Activated naive CD4-positive, alpha-beta T cell treated with anti-CD3 and anti-CD28 coated beads, Interleukin-2, amount 10 ng/mL, durations not matched to agents 7 days and 5 days (primary cell): ENCODE measurements around the gene VWA5B1.

Experiments
- CTCF ChIA-PET: fragments of 350-600 bp; sonication (Branson Sonifier 250); formaldehyde crosslinking; loops from one replicate; lab custom pipeline; 2021; ENCODE audit warnings: antibody characterized with exemption; lab: Charles Lee
- DNase-seq: peaks from one replicate; pipeline ENCODE4 v3.0.0-alpha.2; 2020
- H3K27ac Mint-ChIP-seq: one replicate; pipeline ENCODE4 v1.8.0; 2021; ENCODE audit warnings: mild to moderate bottlenecking, moderate library complexity, mixed read lengths
- H3K27me3 Mint-ChIP-seq: one replicate; pipeline ENCODE4 v1.8.0; 2021; ENCODE audit warnings: mild to moderate bottlenecking, mixed read lengths
- H3K36me3 Mint-ChIP-seq: one replicate; pipeline ENCODE4 v1.8.0; 2021; ENCODE audit warnings: mixed read lengths
- H3K4me1 Mint-ChIP-seq: one replicate; pipeline ENCODE4 v1.8.0; 2021; ENCODE audit warnings: mixed read lengths
- H3K4me3 Mint-ChIP-seq: one replicate; pipeline ENCODE4 v1.8.0; 2021; ENCODE audit warnings: mild to moderate bottlenecking, moderate library complexity, mixed read lengths
- H3K9me3 Mint-ChIP-seq: one replicate; pipeline ENCODE4 v1.8.0; 2021; ENCODE audit warnings: mixed read lengths

VWA5B1 gene

DNA sequence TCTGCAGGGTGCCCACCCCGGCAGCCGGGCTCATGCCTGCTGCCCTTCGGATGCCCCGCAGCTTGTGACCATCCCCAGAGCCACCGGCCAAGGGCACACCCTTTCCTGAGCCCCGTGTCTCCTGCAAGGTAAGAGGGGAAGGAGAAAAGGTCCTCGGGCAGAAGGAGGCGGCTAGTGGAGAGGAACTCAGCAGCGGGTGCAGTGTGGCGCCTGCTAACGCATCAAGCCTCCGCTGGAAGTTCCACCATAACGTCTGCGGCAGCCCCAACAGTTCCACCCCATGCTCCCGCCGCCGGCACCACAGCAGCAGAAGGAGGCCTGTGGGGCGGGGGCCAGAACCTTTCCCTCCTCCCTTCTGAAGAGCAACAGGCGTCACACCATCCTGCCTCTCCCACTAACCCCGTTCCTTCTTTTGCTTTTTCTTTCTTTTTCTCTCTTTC lies 990 bp downstream of the VWA5B1 start:
- Mint-ChIP-seq H3K27ac (no peak overlapping the region), H3K27me3 (peaks cover 73% of the 10 kb centered on the region)

GRCh38 chr1:20298626-20299025 lies 8.0 kb downstream of the VWA5B1 start:
- H3K27me3 Mint-ChIP-seq = peaks cover 41% of the 10 kb centered on the region

More for the DNA sequence above, 990 bp downstream of the VWA5B1 start:
- peak; percentile 27 for DNase-seq
- CTCF ChIA-PET = no interaction called here
- H3K36me3 Mint-ChIP-seq = no peaks in the 10 kb centered on the region
- no peaks in the 10 kb centered on the region for H3K9me3 Mint-ChIP-seq
- peak overlapping the region; percentile 26 for H3K4me3 Mint-ChIP-seq
- H3K4me1 Mint-ChIP-seq = peaks cover 12% of the 10 kb centered on the region

DNA sequence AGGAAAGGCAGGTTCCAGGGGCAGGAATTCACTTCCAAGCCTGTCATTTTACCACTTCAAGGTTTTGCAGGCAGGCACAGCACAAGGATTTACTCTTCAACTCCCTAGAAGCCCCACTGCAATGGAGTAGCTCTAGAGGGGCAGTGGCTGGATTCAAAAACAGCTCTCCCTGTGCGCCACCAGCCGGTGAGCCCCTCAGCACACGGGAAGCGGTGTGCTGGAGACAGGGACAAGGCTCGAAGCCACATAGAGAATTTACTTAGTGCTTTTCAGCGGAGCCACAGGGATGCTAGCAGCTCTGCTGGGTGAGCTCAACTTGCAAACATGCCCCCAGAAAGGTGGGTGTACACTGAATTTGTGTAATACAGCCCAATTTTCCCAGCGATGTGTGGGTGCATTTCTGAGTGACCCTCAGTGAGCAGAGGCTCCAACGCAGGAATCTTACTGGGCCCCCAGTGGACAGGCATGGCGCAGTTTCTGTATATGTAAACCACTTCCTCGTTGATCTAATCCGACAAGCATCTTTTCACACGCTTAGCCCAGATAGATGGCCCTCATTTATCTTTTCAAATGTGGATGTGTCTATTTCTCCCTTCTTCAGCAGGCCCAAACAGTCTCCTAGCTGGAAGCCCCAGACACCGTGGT lies 10.9 kb downstream of the VWA5B1 start:
- Mint-ChIP-seq H3K36me3 (no peaks in the 10 kb centered on the region), H3K4me1 (no peaks in the 10 kb centered on the region), H3K27me3 (peaks cover 31% of the 10 kb centered on the region), H3K9me3 (no peaks in the 10 kb centered on the region), H3K27ac (no peak overlapping the region), H3K4me3 (no peak overlapping the region)
- CTCF ChIA-PET = no interaction called here
- DNase-seq = no peak

More at GRCh38 chr1:20298626-20299025, 8.0 kb downstream of the VWA5B1 start:
- Mint-ChIP-seq H3K9me3 (no peaks in the 10 kb centered on the region), H3K4me3 (no peak overlapping the region), H3K4me1 (no peaks in the 10 kb centered on the region), H3K27ac (no peak overlapping the region), H3K36me3 (no peaks in the 10 kb centered on the region)
- no peak for DNase-seq
- CTCF ChIA-PET = no interaction called here

DNA sequence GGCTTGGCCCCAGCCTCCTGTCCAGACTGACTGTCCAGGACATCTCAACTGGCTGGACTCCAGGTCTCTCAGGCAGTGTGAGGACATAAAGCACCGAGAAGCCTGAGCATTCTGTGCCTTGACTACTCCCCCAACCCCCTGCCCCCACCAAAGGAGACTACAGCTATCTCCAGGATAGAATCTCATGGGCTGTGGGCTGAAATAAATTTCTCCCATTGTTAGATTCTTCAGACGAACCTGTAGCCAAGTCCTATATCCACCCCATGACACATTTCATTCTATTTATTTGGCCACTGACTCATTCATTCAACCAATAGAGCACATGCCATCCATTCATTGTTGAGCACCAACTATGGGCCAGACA lies 11.4 kb downstream of the VWA5B1 start:
- CTCF ChIA-PET = no interaction called here
- peaks cover 31% of the 10 kb centered on the region for H3K27me3 Mint-ChIP-seq
- H3K27ac Mint-ChIP-seq = no peak overlapping the region

GRCh38 chr1:20307026-20307425 lies 16.4 kb downstream of the VWA5B1 start:
- CTCF ChIA-PET = no interaction called here
- Mint-ChIP-seq H3K27me3 (peaks cover 6% of the 10 kb centered on the region), H3K27ac (no peak overlapping the region), H3K36me3 (no peaks in the 10 kb centered on the region), H3K4me3 (no peak overlapping the region), H3K9me3 (no peaks in the 10 kb centered on the region), H3K4me1 (no peaks in the 10 kb centered on the region)
- no peak for DNase-seq

More for the DNA sequence above, 11.4 kb downstream of the VWA5B1 start:
- H3K36me3 Mint-ChIP-seq = no peaks in the 10 kb centered on the region
- H3K4me3 Mint-ChIP-seq = no peak overlapping the region
- no peak for DNase-seq
- H3K9me3 Mint-ChIP-seq = no peaks in the 10 kb centered on the region
- H3K4me1 Mint-ChIP-seq = no peaks in the 10 kb centered on the region

DNA sequence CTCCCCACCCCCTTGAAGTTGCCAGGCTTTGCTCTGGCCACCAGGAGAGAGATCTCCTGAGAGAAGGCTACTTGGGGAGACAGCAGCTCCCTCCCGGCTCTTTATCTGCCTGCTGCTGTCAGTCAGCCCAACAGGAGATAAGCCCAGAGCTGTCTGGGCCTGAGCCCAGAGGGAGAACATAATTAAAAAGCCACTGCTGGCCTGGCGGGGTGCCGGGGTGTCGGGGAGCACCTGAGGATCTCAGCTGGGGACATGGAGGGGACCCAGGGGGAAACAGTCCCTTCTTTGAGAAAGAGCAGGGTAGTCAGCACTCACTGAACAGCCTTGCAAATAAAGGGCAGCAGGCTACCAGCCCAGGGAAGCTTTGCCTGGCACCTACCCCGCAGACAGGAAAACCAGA lies 17.9 kb downstream of the VWA5B1 start:
- no peak for DNase-seq
- Mint-ChIP-seq H3K4me3 (no peak overlapping the region), H3K27ac (no peak overlapping the region), H3K36me3 (no peaks in the 10 kb centered on the region), H3K27me3 (peaks cover 6% of the 10 kb centered on the region), H3K4me1 (no peaks in the 10 kb centered on the region), H3K9me3 (no peaks in the 10 kb centered on the region)
- CTCF ChIA-PET = no interaction called here

GRCh38 chr1:20311289-20311688 lies 20.6 kb downstream of the VWA5B1 start:
- H3K36me3 Mint-ChIP-seq = no peaks in the 10 kb centered on the region
- no peaks in the 10 kb centered on the region for H3K9me3 Mint-ChIP-seq
- no peak overlapping the region for H3K4me3 Mint-ChIP-seq
- H3K27me3 Mint-ChIP-seq = peaks cover 13% of the 10 kb centered on the region
- no peak overlapping the region for H3K27ac Mint-ChIP-seq
- H3K4me1 Mint-ChIP-seq = no peaks in the 10 kb centered on the region
- CTCF ChIA-PET = no interaction called here
- DNase-seq = no peak

DNA sequence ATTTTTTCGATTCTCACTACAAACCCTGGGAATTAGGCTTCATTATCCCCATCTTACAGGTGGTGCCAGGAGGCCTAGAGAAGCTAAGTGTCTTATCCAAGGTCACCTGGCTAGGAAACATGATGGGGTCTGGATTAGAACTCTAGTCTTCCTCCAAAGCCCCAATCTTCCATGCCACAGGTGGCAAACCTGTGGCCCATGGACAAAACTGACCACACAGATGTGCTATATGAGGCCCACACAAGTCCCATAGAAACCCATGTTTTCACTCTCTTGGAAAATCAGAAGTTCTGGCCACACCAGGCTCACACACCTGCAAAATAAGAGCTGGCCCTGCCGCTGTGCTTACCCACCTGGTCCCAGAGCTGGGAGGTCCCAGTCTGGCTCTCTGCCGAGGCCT lies 21.6 kb downstream of the VWA5B1 start:
- no peaks in the 10 kb centered on the region for H3K9me3 Mint-ChIP-seq
- H3K27me3 Mint-ChIP-seq = peaks cover 13% of the 10 kb centered on the region
- no peaks in the 10 kb centered on the region for H3K36me3 Mint-ChIP-seq
- no peak overlapping the region for H3K4me3 Mint-ChIP-seq
- no peaks in the 10 kb centered on the region for H3K4me1 Mint-ChIP-seq
- no peak for DNase-seq
- CTCF ChIA-PET = interaction anchor here (0.7 kb wide), 1 partner anchor 50 kb away, joined by 3 read pairs; no protein-coding TSS in a partner anchor
- no peak overlapping the region for H3K27ac Mint-ChIP-seq

- Mint-ChIP-seq H3K27ac (no peak overlapping the region), H3K36me3 (no peaks in the 10 kb centered on the region), H3K9me3 (no peaks in the 10 kb centered on the region), H3K27me3 (peaks cover 13% of the 10 kb centered on the region), H3K4me1 (no peaks in the 10 kb centered on the region), H3K4me3 (no peak overlapping the region)
- no peak for DNase-seq
- CTCF ChIA-PET = no interaction called here
Observed at GRCh38 chr1:20312818-20313217, 22.1 kb downstream of the VWA5B1 start.

DNA sequence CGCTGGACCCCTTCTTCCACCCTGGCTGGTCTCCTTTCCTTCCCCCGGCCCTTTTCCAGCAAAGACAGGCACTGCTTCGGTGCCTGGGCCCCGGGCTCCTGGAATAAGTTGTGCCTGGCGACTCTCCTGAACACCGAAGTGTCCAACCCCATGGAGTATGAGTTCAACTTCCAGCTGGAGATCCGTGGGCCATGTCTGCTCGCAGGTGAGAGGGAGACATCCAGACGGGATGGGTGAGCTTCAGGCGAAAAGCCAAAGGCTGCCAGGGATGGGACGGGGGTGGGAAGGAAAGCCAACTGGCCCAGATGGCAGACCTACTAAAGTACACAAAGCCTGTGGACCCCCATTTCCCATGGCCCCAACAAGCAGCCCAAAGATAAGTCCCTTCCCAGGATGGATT lies 26.8 kb downstream of the VWA5B1 start:
- Mint-ChIP-seq H3K27ac (no peak overlapping the region), H3K9me3 (no peaks in the 10 kb centered on the region), H3K36me3 (no peaks in the 10 kb centered on the region), H3K27me3 (peaks cover 27% of the 10 kb centered on the region), H3K4me3 (no peak overlapping the region), H3K4me1 (peaks cover 17% of the 10 kb centered on the region)
- CTCF ChIA-PET = no interaction called here
- DNase-seq = no peak

GRCh38 chr1:20318521-20318920 lies 27.8 kb downstream of the VWA5B1 start:
- CTCF ChIA-PET = no interaction called here
- no peak overlapping the region for H3K27ac Mint-ChIP-seq
- H3K4me3 Mint-ChIP-seq = no peak overlapping the region
- peaks cover 33% of the 10 kb centered on the region for H3K27me3 Mint-ChIP-seq
- peaks cover 28% of the 10 kb centered on the region for H3K4me1 Mint-ChIP-seq
- no peak for DNase-seq
- H3K9me3 Mint-ChIP-seq = no peaks in the 10 kb centered on the region
- H3K36me3 Mint-ChIP-seq = no peaks in the 10 kb centered on the region

DNA sequence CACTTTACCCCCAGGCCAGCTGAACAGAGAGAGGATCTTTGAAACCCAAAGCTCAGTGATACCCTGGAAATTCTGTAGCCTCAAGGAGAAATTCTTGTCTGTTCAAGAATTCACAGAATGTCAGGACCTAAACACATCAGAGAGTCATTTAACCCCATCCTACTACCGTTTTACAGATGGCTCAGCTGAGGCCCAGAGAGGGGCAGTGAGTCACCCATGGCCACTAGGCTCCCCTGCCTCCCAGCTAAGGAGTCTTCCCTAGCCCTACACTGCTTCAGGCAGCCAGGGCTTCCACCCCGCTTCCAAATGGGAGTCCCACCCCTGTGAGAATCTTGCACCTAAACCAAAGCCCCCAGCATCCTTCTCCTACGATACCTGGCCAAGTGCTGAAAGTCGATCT lies 28.3 kb downstream of the VWA5B1 start:
- Mint-ChIP-seq H3K4me3 (no peak overlapping the region), H3K4me1 (peaks cover 29% of the 10 kb centered on the region), H3K27me3 (peaks cover 31% of the 10 kb centered on the region), H3K36me3 (no peaks in the 10 kb centered on the region), H3K9me3 (no peaks in the 10 kb centered on the region), H3K27ac (no peak overlapping the region)
- no peak for DNase-seq
- CTCF ChIA-PET = no interaction called here

DNA sequence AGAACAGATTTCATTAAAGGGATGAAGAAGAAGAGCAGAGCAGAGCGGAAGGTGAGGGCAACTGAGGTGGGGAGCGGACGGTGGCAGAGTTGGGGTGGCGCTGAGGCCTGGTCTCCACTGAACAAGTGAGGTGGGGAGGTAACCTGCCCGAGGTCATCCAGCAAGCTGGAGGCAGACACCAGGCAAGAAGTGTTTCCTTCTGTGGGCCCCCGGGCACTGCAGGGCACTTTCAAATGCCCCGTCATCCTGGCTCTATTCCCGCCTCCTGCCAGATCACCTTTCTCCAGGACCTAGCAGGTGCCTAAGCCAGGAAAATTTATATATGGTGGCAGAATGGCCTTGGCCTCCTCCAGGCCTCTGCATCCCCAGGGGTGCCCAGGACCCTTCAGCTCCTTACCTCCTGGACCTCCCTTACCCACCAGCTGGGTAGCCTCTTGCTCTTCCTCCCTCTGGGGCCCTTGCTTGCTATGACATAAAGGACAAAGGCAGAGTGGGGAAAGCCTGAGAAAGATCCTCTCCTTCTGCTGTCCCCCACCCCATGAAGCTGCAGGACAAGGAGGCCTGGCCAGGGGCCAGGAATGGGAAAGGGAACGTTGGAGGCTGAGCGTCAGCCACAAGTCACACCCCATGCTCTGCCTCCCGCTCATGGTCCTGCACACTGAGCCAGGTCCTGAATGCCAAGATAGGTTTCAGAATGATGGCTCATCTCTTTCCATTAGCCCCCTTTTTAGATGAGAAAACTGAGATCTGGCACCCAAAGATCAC lies 29.0 kb downstream of the VWA5B1 start:
- Mint-ChIP-seq H3K27ac (no peak overlapping the region), H3K9me3 (no peaks in the 10 kb centered on the region), H3K4me1 (peaks cover 29% of the 10 kb centered on the region), H3K4me3 (no peak overlapping the region), H3K36me3 (no peaks in the 10 kb centered on the region), H3K27me3 (peaks cover 38% of the 10 kb centered on the region)
- CTCF ChIA-PET = interaction anchor here (1.5 kb wide), 1 partner anchor 42 kb away, joined by 4 read pairs; no protein-coding TSS in a partner anchor
- DNase-seq = no peak

DNA sequence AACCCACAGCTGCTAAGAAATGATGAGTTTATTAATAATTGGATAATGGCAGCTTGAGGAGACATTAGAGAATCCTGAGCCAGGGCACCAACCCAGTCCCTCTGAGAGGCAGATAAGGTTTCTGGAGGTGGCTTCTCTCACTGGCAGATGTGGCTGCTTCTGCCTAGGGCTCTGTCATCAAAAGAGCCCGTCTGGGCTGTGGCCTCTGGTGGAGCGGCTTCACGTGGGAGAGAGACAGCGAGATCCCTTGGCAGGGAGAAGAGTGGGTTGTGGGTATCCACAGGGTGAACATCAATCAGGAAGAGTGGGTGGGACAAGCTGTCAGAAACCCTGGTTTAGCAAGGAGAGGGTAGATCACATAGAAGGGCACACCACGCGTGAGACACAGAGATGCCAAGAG lies 30.0 kb downstream of the VWA5B1 start:
- peak overlapping the region; percentile 22 for H3K27ac Mint-ChIP-seq

GRCh38 chr1:20321573-20321972 lies 30.9 kb downstream of the VWA5B1 start:
- peaks cover 29% of the 10 kb centered on the region for H3K4me1 Mint-ChIP-seq
- CTCF ChIA-PET = no interaction called here

More for the DNA sequence above, 30.0 kb downstream of the VWA5B1 start:
- CTCF ChIA-PET = interaction anchor here (1.5 kb wide), 1 partner anchor 41 kb away, joined by 4 read pairs; no protein-coding TSS in a partner anchor
- no peaks in the 10 kb centered on the region for H3K9me3 Mint-ChIP-seq
- no peak overlapping the region for H3K4me3 Mint-ChIP-seq
- peaks cover 29% of the 10 kb centered on the region for H3K4me1 Mint-ChIP-seq
- peaks cover 35% of the 10 kb centered on the region for H3K27me3 Mint-ChIP-seq
- H3K36me3 Mint-ChIP-seq = no peaks in the 10 kb centered on the region
- DNase-seq = no peak

More at GRCh38 chr1:20321573-20321972, 30.9 kb downstream of the VWA5B1 start:
- Mint-ChIP-seq H3K27ac (peak overlapping the region; percentile 79), H3K36me3 (no peaks in the 10 kb centered on the region), H3K27me3 (peaks cover 36% of the 10 kb centered on the region), H3K9me3 (no peaks in the 10 kb centered on the region), H3K4me3 (peak overlapping the region; percentile 25)
- DNase-seq = no peak
